Measurements from ENCODE around the gene KCNMA1. TPM values are rescaled to one million over a fixed set of nuclear protein-coding genes. Genes with fewer than 3 reads are reported as not detected.

Gene KCNMA1
- total RNA-seq, 3 donors from 2014 or later: 13.6 to 37.8 (median 15.1) TPM

GRCh38 chr10:77405771-77406241, 231.8 kb downstream of the KCNMA1 start:
- Histone ChIP-seq H3K4me3 (no peak overlapping the region), H3K27me3 (no peaks in the 10 kb centered on the region), H3K36me3 (no peaks in the 10 kb centered on the region), H3K27ac (peak overlapping the region; percentile 8 to 77), H3K9me3 (no peaks in the 10 kb centered on the region), H3K4me1 (peaks cover 0 to 10% of the 10 kb centered on the region in 2 donors)
- peak; percentile 87 to 92 for DNase-seq (ENCODE audit: low spot score in 2 of 2)
- intact Hi-C loops (cut with DNase I; ENCODE audit: low total_unique reads): no loop called here
- TF ChIP-seq POLR2A (IDR thresholded peaks at IDR 0.05) (no peak), POLR2AphosphoS5 (IDR thresholded peaks at IDR 0.05) (peak in 1 of 3 donors; percentile 10)

GRCh38 chr10:77404810-77405209, 232.8 kb downstream of the KCNMA1 start:
- TF ChIP-seq CTCF (IDR thresholded peaks at IDR 0.05): no peak
- TF ChIP-seq POLR2AphosphoS5 (IDR thresholded peaks at IDR 0.05): no peak
- no peak for TF ChIP-seq POLR2A (IDR thresholded peaks at IDR 0.05)
- Histone ChIP-seq H3K9me3 (no peaks in the 10 kb centered on the region), H3K4me3 (no peak overlapping the region), H3K4me1 (peaks cover 0 to 10% of the 10 kb centered on the region in 2 donors), H3K27ac (no peak overlapping the region), H3K36me3 (no peaks in the 10 kb centered on the region), H3K27me3 (no peaks in the 10 kb centered on the region)
- intact Hi-C loops (cut with DNase I; ENCODE audit: low total_unique reads): loop anchor here (5.0 kb wide), 1 partner anchor 307 kb away; no protein-coding TSS in a partner anchor
- DNase-seq (ENCODE audit: low spot score in 2 of 2): no peak

- intact Hi-C loops (cut with DNase I; ENCODE audit: low total_unique reads): loop anchor here (5.0 kb wide), 1 partner anchor 309 kb away; no protein-coding TSS in a partner anchor
- Histone ChIP-seq H3K9me3 (no peaks in the 10 kb centered on the region), H3K4me3 (no peak overlapping the region), H3K27ac (no peak overlapping the region), H3K36me3 (no peaks in the 10 kb centered on the region), H3K27me3 (no peaks in the 10 kb centered on the region), H3K4me1 (peaks cover 0 to 10% of the 10 kb centered on the region in 2 donors)
- no peak for DNase-seq (ENCODE audit: low spot score in 2 of 2)
- TF ChIP-seq CTCF (IDR thresholded peaks at IDR 0.05) (no peak), POLR2AphosphoS5 (IDR thresholded peaks at IDR 0.05) (no peak), POLR2A (IDR thresholded peaks at IDR 0.05) (no peak)
Measured at GRCh38 chr10:77403761-77404160, 233.8 kb downstream of the KCNMA1 start.

- no peak for DNase-seq (ENCODE audit: low spot score in 2 of 2)
- Histone ChIP-seq H3K27me3 (no peaks in the 10 kb centered on the region), H3K4me3 (no peak overlapping the region), H3K36me3 (no peaks in the 10 kb centered on the region), H3K27ac (no peak overlapping the region), H3K4me1 (peaks cover 0 to 9% of the 10 kb centered on the region in 2 donors), H3K9me3 (no peaks in the 10 kb centered on the region)
- no peak for TF ChIP-seq POLR2AphosphoS5 (IDR thresholded peaks at IDR 0.05)
- TF ChIP-seq CTCF (IDR thresholded peaks at IDR 0.05): no peak
- TF ChIP-seq POLR2A (IDR thresholded peaks at IDR 0.05): no peak
- intact Hi-C loops (cut with DNase I; ENCODE audit: low total_unique reads): loop anchor here (5.0 kb wide), 1 partner anchor 311 kb away; no protein-coding TSS in a partner anchor
Measured at GRCh38 chr10:77401683-77402082, 235.9 kb downstream of the KCNMA1 start.

- intact Hi-C loops (cut with DNase I; ENCODE audit: low total_unique reads): loop anchor here (5.0 kb wide), 1 partner anchor 312 kb away; no protein-coding TSS in a partner anchor
Measured at GRCh38 chr10:77400033-77400432, 237.6 kb downstream of the KCNMA1 start.

More at GRCh38 chr10:77400033-77400432, 237.6 kb downstream of the KCNMA1 start:
- no peak for DNase-seq (ENCODE audit: low spot score in 2 of 2)
- no peaks in the 10 kb centered on the region for H3K9me3 ChIP-seq
- H3K4me3 ChIP-seq: no peak overlapping the region
- H3K27ac ChIP-seq: no peak overlapping the region
- no peaks in the 10 kb centered on the region for H3K36me3 ChIP-seq
- H3K27me3 ChIP-seq: no peaks in the 10 kb centered on the region
- no peaks in the 10 kb centered on the region for H3K4me1 ChIP-seq
- TF ChIP-seq POLR2AphosphoS5 (IDR thresholded peaks at IDR 0.05): no peak
- no peak for TF ChIP-seq POLR2A (IDR thresholded peaks at IDR 0.05)
- TF ChIP-seq CTCF (IDR thresholded peaks at IDR 0.05): no peak
